ENCODE results near the gene ERBB4.

- TF ChIP-seq, protein P1, sequence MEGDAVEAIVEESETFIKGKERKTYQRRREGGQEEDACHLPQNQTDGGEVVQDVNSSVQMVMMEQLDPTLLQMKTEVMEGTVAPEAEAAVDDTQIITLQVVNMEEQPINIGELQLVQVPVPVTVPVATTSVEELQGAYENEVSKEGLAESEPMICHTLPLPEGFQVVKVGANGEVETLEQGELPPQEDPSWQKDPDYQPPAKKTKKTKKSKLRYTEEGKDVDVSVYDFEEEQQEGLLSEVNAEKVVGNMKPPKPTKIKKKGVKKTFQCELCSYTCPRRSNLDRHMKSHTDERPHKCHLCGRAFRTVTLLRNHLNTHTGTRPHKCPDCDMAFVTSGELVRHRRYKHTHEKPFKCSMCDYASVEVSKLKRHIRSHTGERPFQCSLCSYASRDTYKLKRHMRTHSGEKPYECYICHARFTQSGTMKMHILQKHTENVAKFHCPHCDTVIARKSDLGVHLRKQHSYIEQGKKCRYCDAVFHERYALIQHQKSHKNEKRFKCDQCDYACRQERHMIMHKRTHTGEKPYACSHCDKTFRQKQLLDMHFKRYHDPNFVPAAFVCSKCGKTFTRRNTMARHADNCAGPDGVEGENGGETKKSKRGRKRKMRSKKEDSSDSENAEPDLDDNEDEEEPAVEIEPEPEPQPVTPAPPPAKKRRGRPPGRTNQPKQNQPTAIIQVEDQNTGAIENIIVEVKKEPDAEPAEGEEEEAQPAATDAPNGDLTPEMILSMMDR (IDR thresholded peaks at IDR 0.05), result no peak
- TF ChIP-seq POLR2AphosphoS5 (IDR thresholded peaks at IDR 0.05), result no peak
These were observed 174.3 kb downstream of the ERBB4 start for GRCh38 chr2:212364112-212364985.

Measured in transverse colon (tissue), 4 donors.